Immature natural killer cell (primary cell): ENCODE measurements around the gene BMP6. TPM values are rescaled to one million over a fixed set of nuclear protein-coding genes. Genes with fewer than 3 reads are reported as not detected.

Experiments
- DNase-seq, 3 donors: peaks; one replicate each; pipeline ENCODE4 v3.0.0; 2022; ENCODE audit warnings: mixed read lengths in 1 of 3
- H3K27ac Mint-ChIP-seq, 6 donors: one replicate each; pipeline ENCODE4 v1.8.0; 2020; ENCODE audit warnings: mixed read lengths in 6 of 6, mild to moderate bottlenecking in 5 of 6, inconsistent platforms in 4 of 6, moderate library complexity in 3 of 6
- H3K27me3 Mint-ChIP-seq, 3 donors: one replicate each; pipeline ENCODE4 v1.8.0; 2020 to 2021; ENCODE audit warnings: low read depth in 3 of 3, mild to moderate bottlenecking in 3 of 3, mixed read lengths in 3 of 3, moderate library complexity in 3 of 3, inconsistent platforms in 1 of 3
- H3K36me3 Mint-ChIP-seq, 3 donors: one replicate each; pipeline ENCODE4 v1.8.0; 2020; ENCODE audit warnings: mixed read lengths in 3 of 3, inconsistent platforms in 2 of 3, mild to moderate bottlenecking in 2 of 3
- H3K4me1 Mint-ChIP-seq, 2 donors: one replicate each; pipeline ENCODE4 v1.8.0; 2020; ENCODE audit warnings: inconsistent platforms in 2 of 2, mild to moderate bottlenecking in 2 of 2, mixed read lengths in 2 of 2, moderate library complexity in 1 of 2
- H3K4me3 Mint-ChIP-seq, 5 donors: one replicate each; pipeline ENCODE4 v1.8.0; 2020; ENCODE audit warnings: mild to moderate bottlenecking in 5 of 5, mixed read lengths in 5 of 5, inconsistent platforms in 3 of 5, moderate library complexity in 3 of 5
- H3K9me3 Mint-ChIP-seq, 6 donors: one replicate each; pipeline ENCODE4 v1.8.0; 2020; ENCODE audit warnings: mild to moderate bottlenecking in 6 of 6, mixed read lengths in 6 of 6, inconsistent platforms in 4 of 6, moderate library complexity in 3 of 6
- polyA plus RNA-seq, 3 donors: library from polyadenylated mRNA; unstranded; fragments of 300-500 nt; fragmentation: Illumina TruSeq; gene quantifications; one replicate each; pipeline ENCODE4 v1.2.3, GENCODE V29; 2021

BMP6 gene
- polyA plus RNA-seq, 3 donors from 2014 or later: 0.13 to 0.22 TPM; not detected in 1

DNA sequence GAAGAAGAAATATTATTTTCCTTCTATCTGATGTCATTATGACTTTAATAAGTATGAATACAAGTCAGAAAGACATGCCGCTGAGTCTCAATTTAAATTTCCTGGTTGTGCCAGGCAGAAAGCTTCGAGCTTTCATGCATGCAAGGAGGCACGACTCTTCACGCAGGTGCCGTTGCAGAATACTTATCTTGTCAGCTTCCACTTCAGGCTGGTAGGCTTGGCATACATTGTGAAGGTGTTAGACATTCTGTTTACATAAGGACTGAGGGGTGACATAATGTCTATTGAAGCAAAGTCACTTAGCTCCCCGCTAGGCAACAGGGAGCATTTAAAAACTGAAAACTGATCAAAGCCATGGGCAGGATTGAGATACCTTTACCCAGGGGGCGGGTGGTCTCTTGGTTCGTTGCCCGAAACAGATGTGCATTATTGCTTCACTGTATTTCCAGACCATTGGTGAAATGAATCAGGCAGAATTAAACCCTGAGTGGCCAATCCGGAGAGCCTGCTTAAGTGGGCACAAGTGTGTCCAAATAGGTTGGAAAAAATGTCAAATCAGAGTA is 16.4 kb downstream of the BMP6 start:
- Mint-ChIP-seq H3K36me3 (no peaks in the 10 kb centered on the region), H3K27me3 (peaks cover 2 to 9% (median 5%) of the 10 kb centered on the region in 3 donors), H3K27ac (no peak overlapping the region), H3K4me3 (no peak overlapping the region), H3K4me1 (no peaks in the 10 kb centered on the region), H3K9me3 (no peaks in the 10 kb centered on the region)
- DNase-seq: no peak

DNA sequence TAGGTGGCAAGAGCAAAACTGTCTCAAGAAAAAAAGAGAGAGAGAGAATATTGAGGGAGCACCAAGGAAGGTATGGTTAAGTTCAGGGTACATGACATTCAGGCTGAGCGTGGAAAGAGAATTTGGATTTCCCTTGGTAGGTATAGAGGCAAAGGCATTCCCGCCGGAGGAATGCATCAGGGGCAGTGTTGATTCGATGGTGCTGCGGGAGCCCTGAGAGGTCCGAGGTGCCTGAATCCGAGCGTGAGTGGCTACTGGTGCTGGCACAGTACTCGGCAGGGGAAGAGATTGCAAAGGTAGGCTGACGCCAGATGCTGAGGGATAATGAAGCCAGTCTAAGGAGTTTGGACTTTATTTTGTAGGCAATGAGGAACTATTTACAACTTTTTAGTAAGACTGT is 20.0 kb downstream of the BMP6 start:
- Mint-ChIP-seq H3K27me3 (peaks cover 1 to 8% (median 5%) of the 10 kb centered on the region in 3 donors), H3K9me3 (no peaks in the 10 kb centered on the region), H3K4me3 (no peak overlapping the region), H3K27ac (no peak overlapping the region), H3K36me3 (no peaks in the 10 kb centered on the region), H3K4me1 (no peaks in the 10 kb centered on the region)
- no peak for DNase-seq

DNA sequence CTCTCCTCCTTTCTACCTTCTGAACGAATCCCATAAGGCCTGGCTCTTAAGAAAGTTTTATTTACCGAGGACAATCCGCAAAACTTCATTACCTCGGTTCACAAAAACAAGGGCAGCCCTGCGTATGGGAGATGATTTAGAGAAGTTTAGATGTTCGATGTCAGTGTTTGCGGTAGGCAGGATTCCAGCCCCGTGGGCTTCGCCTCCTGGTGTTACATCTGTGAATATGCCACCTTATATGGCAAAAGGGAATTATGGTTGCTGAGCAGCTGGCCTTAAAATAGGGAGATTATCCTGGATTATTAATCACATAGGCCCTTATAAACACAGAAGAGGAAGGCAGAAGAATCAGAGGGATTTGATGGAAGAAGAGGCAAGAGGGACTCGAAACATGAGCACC is 21.1 kb downstream of the BMP6 start:
- H3K4me3 Mint-ChIP-seq: no peak overlapping the region
- H3K27me3 Mint-ChIP-seq: peaks cover 1 to 7% (median 5%) of the 10 kb centered on the region in 3 donors
- DNase-seq: no peak
- no peaks in the 10 kb centered on the region for H3K4me1 Mint-ChIP-seq
- H3K36me3 Mint-ChIP-seq: no peaks in the 10 kb centered on the region
- H3K9me3 Mint-ChIP-seq: no peaks in the 10 kb centered on the region
- H3K27ac Mint-ChIP-seq: no peak overlapping the region

DNA sequence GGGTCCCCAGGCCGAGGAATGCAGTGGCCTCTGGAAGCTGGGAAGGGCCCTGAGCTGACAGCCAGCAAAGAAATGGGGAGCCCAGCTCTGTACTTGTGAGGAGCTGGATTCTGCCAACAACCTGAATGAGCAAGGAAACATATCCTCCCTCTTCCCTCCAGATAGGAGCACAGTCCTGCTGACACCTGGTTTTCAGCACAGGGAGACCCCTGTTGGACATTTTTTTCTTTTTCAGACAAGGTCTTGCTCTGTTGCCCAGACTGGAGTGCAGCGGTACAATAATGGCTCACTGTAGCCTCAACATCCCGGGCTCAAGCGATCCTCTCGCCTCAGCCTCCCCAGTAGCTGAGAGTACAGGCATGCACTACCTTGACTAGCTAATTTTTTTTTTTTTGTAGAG is 21.5 kb downstream of the BMP6 start:
- no peak overlapping the region for H3K4me3 Mint-ChIP-seq
- no peaks in the 10 kb centered on the region for H3K36me3 Mint-ChIP-seq
- H3K27me3 Mint-ChIP-seq: peaks cover 1 to 5% (median 4%) of the 10 kb centered on the region in 3 donors
- no peaks in the 10 kb centered on the region for H3K9me3 Mint-ChIP-seq
- H3K4me1 Mint-ChIP-seq: no peaks in the 10 kb centered on the region
- DNase-seq: no peak
- H3K27ac Mint-ChIP-seq: no peak overlapping the region

DNA sequence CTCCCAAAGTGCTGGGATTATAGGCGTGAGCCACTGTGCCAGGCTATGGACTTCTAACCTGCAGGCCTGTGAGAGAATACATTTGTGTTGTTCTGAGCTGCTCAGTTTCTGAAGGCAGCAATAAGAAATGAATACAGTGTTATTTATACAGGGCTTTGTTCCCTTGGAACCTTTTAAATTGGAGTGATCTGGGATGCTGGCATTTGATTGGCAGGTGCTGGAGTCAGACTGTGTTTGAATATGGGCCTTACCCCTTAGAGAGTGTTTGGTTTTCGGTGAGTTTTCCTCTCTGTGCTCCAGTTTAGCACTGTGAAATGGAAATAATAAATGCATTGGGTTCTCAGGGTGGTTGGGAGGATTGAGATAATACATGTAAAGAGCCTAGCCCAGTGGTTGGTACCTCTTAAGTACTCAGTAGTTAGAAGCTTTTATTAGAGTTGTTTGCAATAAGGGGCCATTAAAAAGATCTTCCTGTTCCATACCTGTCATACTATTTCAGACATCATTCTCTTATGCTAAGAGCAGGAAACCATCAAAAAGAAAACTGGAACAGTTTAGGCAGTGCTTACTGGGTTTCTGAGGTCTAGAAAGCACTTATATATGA is 22.1 kb downstream of the BMP6 start:
- DNase-seq: no peak
- Mint-ChIP-seq H3K4me3 (no peak overlapping the region), H3K36me3 (no peaks in the 10 kb centered on the region), H3K27me3 (peaks cover 1 to 5% (median 4%) of the 10 kb centered on the region in 3 donors), H3K27ac (no peak overlapping the region), H3K4me1 (no peaks in the 10 kb centered on the region), H3K9me3 (no peaks in the 10 kb centered on the region)

DNA sequence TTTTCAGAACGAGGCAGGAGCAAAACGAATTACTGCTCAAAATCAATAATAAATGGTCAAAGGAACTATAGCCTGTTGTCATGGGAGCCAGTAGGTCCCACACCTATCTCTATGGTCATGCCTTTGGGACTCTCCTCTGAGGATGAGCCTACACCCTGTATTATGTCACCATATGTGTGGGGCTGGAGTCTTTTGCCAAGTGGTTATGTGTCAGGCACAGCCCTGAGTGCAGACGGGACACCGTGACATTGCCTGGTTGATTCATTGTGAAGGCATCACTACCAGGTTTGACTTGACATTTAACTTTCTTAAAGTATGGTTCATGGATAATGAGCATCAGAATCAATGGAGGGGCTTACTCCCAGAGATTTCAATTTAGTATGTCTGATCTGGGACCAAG is 23.6 kb downstream of the BMP6 start:
- Mint-ChIP-seq H3K9me3 (no peaks in the 10 kb centered on the region), H3K36me3 (no peaks in the 10 kb centered on the region), H3K4me1 (no peaks in the 10 kb centered on the region), H3K4me3 (no peak overlapping the region), H3K27me3 (peaks cover 1 to 5% (median 4%) of the 10 kb centered on the region in 3 donors), H3K27ac (no peak overlapping the region)
- DNase-seq: no peak

DNA sequence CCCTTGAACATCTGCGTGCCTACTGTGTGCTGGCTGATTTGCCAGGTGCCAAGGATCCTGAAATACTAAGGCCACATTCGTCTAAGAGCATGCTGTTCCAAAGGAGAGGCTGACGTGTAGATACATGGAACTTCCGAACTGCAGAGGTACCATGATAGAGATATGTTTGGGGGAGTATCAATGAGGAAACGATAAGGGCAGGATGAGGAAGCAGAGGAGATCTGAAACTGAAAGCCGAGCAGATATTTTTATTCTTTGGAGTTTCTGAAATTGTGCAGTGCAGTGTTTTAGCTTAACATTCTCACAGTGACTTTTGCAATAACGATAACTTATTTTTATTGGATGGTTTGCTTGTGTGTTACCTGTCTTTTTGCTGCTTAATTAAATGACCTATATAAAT is 24.3 kb downstream of the BMP6 start:
- no peaks in the 10 kb centered on the region for H3K4me1 Mint-ChIP-seq
- H3K9me3 Mint-ChIP-seq: no peaks in the 10 kb centered on the region
- H3K36me3 Mint-ChIP-seq: no peaks in the 10 kb centered on the region
- peaks cover 3 to 5% (median 4%) of the 10 kb centered on the region in 3 donors for H3K27me3 Mint-ChIP-seq
- H3K4me3 Mint-ChIP-seq: no peak overlapping the region
- no peak overlapping the region for H3K27ac Mint-ChIP-seq
- no peak for DNase-seq

DNA sequence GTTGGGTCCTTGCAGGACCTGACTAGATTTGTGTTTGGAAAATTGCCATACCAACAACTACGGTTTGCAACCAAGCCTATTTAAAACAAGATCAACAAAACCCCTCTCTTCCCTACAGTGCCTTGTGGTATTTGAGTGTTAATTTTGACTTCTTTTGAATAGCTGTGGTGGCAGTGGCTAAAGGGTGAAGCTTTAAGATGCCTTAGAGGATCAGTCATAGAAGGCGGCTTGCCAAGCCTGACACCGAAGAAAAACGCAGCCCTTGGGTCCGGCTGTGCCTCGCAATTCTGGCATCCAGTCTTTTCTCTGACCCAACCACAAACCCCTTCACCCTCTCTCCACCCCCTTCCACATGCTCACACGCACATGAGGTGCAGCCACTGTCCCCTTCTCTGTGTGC is 32.6 kb downstream of the BMP6 start:
- H3K27ac Mint-ChIP-seq: no peak overlapping the region
- no peaks in the 10 kb centered on the region for H3K4me1 Mint-ChIP-seq
- H3K27me3 Mint-ChIP-seq: peaks cover 3 to 12% (median 10%) of the 10 kb centered on the region in 3 donors
- DNase-seq: no peak
- peaks cover 0 to 3% (median 0%) of the 10 kb centered on the region in 6 donors for H3K9me3 Mint-ChIP-seq
- no peak overlapping the region for H3K4me3 Mint-ChIP-seq
- no peaks in the 10 kb centered on the region for H3K36me3 Mint-ChIP-seq

DNA sequence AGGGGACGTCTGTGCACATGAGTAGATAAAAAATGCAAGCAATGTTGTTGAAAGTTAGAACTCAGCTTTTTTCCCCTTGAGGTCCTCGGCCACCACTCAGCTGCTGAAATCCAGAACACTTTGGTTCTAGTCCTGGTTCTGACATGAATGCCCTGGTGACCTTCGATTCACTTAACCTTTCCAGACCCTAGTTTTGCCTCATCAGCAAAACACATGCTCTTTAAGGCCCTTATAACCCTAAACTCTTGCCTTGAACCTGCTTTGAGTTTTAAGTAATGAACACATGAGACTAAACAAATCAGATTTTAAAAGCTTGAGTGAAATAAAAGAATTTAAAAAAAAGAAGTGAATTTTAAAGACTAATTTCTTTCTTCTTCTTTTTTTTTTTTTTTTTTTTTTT is 33.4 kb downstream of the BMP6 start:
- H3K4me1 Mint-ChIP-seq: no peaks in the 10 kb centered on the region
- no peaks in the 10 kb centered on the region for H3K36me3 Mint-ChIP-seq
- DNase-seq: no peak

DNA sequence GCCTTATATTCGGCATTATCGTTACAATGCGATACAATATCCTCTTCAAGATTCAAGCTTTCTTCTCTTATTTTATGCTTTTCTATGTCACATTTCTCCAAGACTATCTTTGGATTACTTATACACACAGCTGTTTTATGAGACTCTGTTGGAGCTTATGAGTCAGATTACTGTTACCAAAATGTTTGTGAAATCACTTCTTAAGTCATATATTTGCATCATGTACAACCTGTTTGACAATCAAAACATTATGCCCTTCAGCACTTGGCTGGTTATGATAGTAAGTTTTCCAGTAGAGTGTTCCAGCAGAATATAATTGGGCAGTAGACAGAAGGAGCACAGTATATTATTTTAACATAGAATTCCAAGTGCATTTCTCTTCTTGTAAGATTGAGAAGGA is 35.2 kb downstream of the BMP6 start:
- H3K9me3 Mint-ChIP-seq: peaks cover 0 to under 1% (median 0%) of the 10 kb centered on the region in 6 donors
- H3K4me1 Mint-ChIP-seq: no peaks in the 10 kb centered on the region
- no peak overlapping the region for H3K4me3 Mint-ChIP-seq
- no peak overlapping the region for H3K27ac Mint-ChIP-seq
- no peaks in the 10 kb centered on the region for H3K36me3 Mint-ChIP-seq
- no peak for DNase-seq
- H3K27me3 Mint-ChIP-seq: peaks cover 3 to 13% (median 6%) of the 10 kb centered on the region in 3 donors

More for the DNA sequence above, 33.4 kb downstream of the BMP6 start:
- Mint-ChIP-seq H3K27me3 (peaks cover 3 to 13% (median 12%) of the 10 kb centered on the region in 3 donors), H3K9me3 (peaks cover 0 to 3% (median 0%) of the 10 kb centered on the region in 6 donors), H3K4me3 (no peak overlapping the region), H3K27ac (no peak overlapping the region)

DNA sequence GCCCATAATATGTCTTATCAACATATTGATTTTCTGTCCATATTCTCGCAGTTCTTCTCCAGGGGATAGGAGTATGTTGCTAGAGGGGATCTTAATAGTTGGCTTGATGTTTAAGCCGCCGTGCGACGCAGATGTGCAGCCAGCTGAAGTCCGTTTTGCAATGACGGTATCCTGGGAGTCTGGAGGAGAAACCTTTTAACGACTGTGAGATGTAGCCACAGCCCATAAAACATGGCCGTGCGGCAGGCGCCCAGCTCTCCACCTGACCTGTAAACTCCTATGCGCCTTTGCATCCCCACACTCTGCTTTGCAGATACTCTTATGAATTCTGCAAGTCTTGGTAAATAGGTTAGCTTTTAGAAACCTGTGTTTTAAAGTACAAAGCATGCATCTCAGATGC is 36.9 kb downstream of the BMP6 start:
- no peak overlapping the region for H3K4me3 Mint-ChIP-seq
- H3K27me3 Mint-ChIP-seq: peaks cover 2 to 12% (median 3%) of the 10 kb centered on the region in 3 donors
- no peaks in the 10 kb centered on the region for H3K36me3 Mint-ChIP-seq
- H3K9me3 Mint-ChIP-seq: no peaks in the 10 kb centered on the region
- DNase-seq: no peak
- no peak overlapping the region for H3K27ac Mint-ChIP-seq
- no peaks in the 10 kb centered on the region for H3K4me1 Mint-ChIP-seq

DNA sequence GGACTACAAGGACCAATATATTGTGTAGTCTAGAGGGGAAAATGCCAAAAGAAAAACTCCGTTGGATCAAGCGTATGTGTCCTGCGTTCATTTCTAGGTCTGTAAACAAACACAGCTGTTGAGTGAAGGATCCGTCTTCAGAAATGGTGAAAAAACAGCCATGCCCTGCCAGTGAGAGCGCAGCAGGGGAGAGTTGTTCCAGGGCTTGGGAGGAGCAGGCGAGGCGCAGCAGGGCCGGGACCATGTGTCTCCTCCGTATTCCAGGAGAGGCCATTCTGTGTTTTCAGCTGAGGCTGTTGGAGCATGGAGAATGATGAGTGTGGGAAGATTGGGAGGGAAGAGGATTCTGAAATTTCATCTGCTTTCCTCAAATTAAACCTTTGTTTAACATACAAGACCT is 38.0 kb downstream of the BMP6 start:
- Mint-ChIP-seq H3K4me1 (no peaks in the 10 kb centered on the region), H3K4me3 (no peak overlapping the region), H3K27me3 (peaks cover 2 to 8% (median 7%) of the 10 kb centered on the region in 3 donors)

DNA sequence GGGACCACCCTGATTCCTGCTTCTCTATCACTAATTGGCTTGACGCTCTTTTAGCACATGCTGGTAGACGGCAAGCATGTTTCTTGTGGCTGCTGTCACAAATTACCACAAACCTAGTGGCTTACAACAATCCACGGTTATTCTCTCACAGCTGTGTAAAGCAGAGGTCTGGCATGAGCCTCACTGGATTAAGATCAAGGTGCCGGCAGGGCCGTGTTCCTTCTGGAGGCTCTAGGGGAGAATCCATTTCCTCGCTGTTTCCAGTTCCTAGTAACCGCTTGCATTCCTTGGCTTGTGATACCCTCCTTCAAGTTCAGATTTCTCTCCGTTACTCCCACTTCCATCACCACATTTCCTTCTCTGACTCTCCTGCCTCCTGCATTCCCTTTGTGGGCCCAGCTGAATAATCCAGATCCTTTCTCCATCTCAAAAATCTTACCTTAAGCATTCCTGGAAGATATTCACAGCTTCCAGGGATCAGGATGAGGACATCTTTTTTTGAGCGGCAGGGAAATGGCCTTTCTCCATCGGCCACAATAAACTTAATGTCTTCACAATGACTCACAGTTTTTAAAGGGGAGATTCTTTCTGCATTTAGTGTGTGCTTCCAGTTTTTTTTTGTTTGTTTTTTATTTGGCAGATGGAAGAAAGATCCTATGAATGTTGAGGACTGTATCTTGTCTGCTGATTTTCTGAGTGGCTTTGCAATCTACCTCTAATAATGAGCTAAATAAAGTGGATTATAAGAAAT is 39.9 kb downstream of the BMP6 start:
- no peak overlapping the region for H3K4me3 Mint-ChIP-seq
- H3K27me3 Mint-ChIP-seq: peaks cover 2 to 6% (median 5%) of the 10 kb centered on the region in 3 donors
- no peak for DNase-seq
- no peaks in the 10 kb centered on the region for H3K36me3 Mint-ChIP-seq
- no peak overlapping the region for H3K27ac Mint-ChIP-seq
- no peaks in the 10 kb centered on the region for H3K9me3 Mint-ChIP-seq
- H3K4me1 Mint-ChIP-seq: no peaks in the 10 kb centered on the region

More for the DNA sequence above, 38.0 kb downstream of the BMP6 start:
- Mint-ChIP-seq H3K27ac (no peak overlapping the region), H3K36me3 (no peaks in the 10 kb centered on the region), H3K9me3 (no peaks in the 10 kb centered on the region)
- no peak for DNase-seq

DNA sequence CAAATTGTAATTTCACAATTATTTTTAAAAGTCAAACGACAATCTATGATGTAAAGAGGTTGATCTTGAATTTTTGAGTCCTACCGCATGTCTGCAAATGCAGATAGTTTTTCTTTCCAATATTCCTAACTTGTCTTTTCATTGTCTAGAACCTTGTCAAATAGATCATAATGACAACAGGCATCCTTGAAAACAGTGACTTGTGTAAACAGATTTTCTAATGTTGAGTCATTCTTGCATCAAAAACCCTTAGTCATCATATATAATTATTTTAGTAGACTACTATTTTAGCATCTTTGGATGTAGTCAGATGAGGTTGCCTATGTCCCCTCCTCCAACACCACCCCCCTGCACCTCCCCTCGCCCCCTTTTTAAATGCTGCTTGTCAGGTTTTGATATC is 43.8 kb downstream of the BMP6 start:
- H3K36me3 Mint-ChIP-seq: no peaks in the 10 kb centered on the region
- no peaks in the 10 kb centered on the region for H3K9me3 Mint-ChIP-seq
- H3K27ac Mint-ChIP-seq: no peak overlapping the region
- no peak for DNase-seq
- peaks cover 0 to 4% (median 4%) of the 10 kb centered on the region in 3 donors for H3K27me3 Mint-ChIP-seq
- H3K4me1 Mint-ChIP-seq: no peaks in the 10 kb centered on the region
- H3K4me3 Mint-ChIP-seq: no peak overlapping the region
